GM21786 (cell line): ENCODE results near the gene SREBF2.
"Not testable (repeated sequence)": the region's sequence is repeated elsewhere in the genome, so short reads cannot be mapped to it uniquely, and the experiment has no call there.

Source experiments
- ATAC-seq: cut with Tn5 transposase; IDR thresholded peaks from one replicate; pipeline ENCODE4 v1.9.1; 2021; ENCODE audit not compliant: unreplicated experiment

SREBF2 gene

DNA sequence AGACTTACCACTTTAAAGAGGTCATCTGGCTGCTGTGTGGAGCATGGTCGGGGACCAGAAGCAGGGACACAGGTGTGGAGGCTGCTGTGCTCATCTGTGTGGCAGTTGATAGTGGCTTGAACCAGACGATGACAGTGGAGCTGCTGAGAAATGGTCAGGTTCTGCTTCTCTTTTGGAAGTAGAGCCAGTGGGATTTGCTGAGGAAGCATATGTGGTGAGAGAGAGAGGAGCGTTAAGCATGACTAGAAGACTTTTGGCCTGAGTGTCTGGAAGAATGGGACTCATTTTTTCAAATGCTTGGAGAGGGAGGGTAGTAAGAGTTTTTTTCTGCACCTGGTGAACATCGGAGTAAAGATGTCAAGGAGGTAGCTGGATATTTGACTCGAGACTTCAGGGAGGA lies 12.5 kb upstream of the SREBF2 start:
- no peak for ATAC-seq

- no peak for ATAC-seq
Observed at GRCh38 chr22:41821471-41822316, 11.2 kb upstream of the SREBF2 start.

DNA sequence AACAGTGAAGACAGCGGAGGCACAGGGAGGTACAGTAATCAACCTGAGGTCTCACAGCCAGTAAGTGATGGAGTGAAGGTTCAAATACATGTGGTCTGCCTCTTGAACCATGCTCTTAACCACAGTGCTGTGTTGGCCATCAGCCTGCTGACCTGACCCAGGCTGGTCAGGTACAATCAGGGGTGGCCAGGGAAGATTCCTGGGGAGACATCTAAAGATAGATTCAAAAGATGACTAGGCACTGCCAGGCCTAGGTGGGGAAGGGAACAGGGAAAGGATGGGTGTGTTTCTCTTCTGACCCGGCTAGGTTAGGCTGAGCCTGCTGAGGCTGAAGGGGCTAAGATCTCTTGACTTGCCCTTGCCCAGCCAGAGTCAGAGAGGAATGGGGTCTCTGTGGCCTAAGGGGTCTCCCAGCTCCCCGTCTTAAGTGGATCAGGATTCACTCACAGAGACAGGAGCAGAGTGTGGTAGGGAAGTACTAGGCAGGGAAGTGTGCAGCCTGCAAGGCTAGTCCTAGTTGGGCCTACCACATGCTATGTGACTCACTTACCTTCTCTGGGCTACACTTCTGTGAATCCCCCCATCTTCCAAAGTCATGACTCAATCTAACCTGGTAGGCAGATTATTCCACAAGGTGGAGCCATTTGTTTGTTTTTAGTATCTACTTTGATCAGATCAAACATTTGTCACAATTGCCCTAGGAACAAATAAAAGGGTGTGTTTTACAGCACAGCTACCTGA lies 10.4 kb upstream of the SREBF2 start:
- no peak for ATAC-seq

DNA sequence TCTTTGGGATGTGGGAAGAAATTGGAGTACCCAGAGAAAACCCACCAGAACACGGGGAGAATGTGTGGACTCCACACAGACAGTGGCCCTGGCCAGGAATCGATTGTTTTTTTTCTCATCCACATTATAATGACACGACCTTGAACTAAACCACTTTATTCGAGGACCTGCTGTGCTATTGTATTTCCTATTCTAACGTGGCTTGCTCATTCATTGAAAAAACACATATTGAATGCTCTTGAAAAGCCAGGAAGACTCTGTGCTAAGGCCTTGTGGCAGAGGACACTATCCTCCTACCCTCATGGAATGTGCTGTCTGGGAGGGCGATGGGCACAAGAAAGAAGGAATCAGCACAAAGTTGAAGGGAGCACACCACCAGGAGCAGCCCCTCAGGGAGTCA lies 9.1 kb upstream of the SREBF2 start:
- ATAC-seq, result no peak

- ATAC-seq, result no peak
Observed at GRCh38 chr22:41825376-41825775, 7.5 kb upstream of the SREBF2 start.

DNA sequence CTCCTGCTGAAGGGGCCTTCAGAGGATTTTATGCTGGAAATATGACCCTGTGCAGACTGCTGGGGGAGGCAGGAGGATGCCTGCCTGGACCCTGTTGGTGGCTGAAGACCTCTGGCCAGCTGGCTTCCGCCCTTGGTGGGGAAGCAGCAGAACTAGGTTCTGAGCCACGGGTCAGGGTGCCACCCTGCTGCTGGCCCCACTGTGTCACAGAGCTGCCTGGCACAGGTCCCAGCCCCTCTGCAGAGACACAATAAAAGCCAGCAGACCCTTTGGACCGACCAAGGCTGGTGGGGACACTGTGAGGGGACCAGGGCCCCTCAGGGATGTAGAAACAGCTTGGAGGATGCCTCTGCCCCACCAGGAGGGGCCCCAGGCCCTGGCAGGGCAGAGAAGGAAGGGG lies 6.9 kb upstream of the SREBF2 start:
- ATAC-seq, result no peak

DNA sequence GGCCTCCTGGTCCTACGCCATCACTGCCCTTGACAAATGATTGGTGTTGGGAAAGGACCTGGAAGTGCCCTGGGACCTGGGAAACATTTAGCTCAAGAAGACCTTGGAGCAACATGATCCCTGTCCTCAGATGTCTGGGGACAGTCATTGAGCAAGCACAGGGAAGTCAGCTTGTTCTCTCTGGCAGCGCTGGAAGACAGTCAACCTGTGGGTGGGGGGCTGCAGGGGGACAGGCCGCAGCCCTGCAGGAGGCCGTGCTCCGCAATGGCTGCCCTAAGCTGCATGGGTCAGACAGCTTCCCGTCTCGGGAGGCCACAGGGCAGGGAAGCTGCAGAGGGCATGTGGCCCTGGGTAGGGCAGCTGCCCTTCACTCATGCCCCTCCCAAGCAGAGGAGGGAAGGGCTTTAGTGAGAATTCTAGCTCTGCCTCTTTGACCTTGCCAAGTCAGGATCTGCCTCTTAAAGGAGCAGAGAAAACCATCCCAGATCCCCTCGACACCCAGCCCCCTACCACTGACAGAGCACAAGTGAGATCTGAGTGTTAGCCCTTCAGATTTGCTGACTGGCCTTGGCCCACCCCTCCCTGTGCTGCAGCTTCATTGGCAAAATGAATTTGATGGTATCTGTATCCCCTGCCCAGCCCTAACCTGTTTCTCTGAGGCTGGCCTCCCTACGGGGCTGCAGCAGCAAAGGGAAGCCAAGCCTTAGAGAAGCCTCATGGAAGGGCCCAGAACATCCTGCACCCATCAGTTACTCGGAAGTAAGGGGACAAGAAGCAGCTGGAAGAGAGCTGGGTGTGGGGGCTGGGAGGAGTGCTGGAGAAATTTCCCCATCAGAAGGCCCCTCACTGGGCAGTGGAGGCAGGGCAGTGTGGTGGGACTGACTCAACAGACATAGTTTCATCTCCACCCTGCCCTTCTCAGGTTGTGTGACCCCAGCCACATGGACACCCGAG lies 6.2 kb upstream of the SREBF2 start:
- ATAC-seq, result no peak

GRCh38 chr22:41827671-41828070 lies 5.2 kb upstream of the SREBF2 start:
- no peak for ATAC-seq

DNA sequence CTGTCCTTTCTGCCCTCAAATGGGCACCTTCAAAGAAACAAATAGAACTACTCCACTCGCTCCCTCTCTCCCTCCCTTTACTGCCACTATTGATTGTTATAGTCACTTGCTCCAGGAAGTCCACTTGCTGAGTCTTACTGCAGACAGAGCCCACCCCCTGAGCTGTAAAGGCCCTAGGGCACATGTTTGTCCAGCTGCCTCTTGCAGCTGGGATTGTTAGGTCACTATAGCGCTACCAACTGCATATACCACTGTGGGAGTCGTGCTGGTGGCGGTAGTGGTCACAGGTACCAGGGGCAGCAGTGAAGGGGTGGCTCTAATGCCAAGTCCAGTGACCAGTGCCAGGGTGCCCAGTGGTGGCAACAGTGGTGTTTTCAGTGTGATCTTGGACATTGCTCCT lies 4.4 kb upstream of the SREBF2 start:
- ATAC-seq, result no peak

DNA sequence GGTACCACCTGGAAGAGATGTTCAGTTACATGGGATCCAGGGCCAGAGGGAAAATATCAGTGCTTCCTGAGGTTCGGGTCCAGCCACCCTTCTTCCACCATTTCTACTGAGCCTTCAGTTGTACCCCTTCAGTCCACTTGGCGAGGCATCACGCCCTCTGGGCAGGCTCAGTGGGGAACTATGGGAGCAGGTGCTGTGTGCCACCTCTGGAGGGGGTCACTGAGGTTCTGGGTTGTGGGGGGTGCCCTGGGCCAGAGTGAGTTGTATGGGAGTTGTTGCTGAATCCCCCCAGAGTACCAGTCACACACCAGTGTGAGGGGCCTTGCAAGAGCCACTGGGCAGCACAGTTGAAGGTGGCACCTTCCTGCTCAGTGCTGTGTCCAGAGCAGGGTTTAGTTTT lies 2.7 kb upstream of the SREBF2 start:
- no peak for ATAC-seq

- ATAC-seq, result no peak
Observed at GRCh38 chr22:41831383-41831782, 1.5 kb upstream of the SREBF2 start.

DNA sequence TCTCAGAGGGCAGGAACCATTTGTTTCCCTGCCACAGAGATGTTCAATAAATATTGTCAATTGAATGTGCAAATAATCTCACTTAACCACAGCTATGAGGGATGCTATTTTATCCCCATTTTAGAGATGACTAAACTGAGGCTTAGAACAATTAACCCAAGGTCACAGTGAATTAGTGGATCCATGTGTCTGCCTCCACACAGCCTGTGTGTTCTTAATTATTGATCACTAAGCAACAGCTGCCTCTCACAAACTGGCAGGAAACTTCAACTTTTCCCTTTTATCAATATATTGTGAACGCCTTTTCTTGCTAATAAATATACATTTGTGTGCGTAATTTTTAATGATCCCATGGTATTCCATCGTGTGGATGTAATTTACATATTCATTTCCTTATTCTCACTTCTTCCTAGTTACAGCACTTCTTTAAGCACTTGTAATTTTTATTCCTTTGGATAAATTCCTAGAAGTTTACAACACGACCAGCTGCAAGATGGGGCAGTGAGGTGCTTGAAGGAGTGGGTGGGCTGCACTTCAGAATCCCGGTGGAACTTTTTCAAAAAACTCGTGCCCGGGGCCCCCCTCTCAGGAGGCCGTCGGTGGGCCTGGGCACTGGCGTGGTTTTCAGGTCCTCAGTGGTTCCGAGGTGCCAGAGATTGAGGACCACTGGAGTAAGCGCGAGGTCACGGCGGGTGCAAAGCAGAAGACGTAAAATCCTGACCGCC lies 915 bp upstream of the SREBF2 start:
- ATAC-seq, result no peak

- ATAC-seq, result no peak
Observed at GRCh38 chr22:41833369-41834004, 582 bp downstream of the SREBF2 start.

DNA sequence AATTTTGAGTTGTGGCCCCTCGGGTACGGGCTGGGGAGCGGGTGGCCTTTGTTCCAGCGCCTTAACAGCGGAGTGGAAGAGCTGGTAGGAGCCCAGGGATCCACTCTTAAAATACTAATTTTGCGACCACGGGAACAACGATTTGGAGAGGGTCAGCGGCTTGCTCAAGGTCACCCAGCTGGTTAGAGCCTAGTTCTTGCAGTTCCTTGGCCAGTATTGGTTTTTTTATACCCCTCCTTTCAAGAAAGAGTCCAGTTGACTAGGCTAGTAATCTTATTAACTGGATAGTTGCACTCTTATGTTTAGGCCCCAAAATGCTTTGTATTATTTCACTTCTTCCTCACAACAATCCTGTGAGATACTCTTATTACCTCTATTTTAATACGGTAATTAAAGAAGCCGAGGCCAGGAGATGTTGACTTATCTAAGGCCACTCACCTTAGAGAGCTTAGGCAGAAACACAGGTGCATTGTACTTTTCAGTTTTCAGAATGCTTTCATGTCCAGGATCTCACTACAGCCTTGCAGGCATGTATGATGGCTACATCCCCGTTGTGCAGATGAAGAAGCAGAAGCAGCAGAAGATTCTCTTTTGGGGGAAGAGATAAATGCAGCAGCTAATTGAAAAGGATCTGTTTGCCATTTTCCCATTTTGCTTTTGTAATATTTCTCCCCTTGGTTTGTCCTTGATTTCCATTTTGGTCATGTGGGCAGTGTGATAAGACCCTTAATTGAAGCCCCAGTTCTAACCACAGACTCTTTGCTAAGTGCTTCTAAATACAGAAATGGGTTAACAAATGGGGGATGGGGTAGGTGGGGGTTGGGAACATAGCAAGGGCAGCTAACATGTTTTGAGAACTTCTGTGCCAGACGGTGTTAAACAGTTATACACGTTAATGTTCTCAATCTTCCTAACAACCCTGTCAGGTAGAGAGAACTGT lies 1.4 kb downstream of the SREBF2 start:
- no peak for ATAC-seq

- ATAC-seq, result not testable (repeated sequence)
Observed at GRCh38 chr22:41835462-41835861, 2.6 kb downstream of the SREBF2 start.

DNA sequence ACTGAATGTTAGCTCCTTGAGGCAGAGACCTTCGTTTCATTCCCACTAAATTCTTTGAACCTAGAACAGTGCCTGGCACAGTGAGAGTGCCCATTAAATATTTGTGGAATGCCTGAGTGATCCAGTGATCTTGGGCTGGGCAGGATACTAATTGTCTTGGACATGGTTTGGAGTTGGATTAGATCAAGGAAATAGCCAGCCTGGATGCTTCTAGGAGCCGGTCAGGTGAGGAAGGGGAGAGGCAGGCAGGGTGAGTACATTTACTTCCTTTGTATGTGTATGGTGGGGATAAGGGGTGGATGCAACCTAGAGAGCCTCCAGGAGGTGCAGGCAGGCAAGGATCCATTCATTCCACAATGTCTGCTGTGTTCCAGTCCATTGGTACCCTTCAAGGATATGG lies 3.6 kb downstream of the SREBF2 start:
- ATAC-seq, result no peak

GRCh38 chr22:41838842-41839618 lies 6.1 kb downstream of the SREBF2 start:
- ATAC-seq, result no peak

DNA sequence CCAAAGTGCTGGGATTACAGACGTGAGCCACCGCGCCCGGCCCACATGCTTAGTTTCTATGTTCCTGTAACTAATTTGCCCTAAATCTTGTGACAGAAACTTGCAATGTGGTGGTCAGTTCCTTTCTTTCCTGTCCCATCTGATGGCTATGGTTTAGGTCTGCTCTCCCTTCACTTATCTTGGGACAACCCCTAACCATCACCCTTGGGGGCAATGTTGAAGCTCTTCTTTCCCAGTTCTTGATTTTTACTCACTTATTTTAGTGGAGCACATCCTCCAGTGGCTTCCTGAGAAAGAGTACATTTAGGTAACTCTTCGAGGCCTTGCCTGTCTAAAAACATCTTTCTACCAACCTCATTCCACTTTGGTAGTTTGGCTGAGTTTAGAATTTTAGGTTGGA lies 7.3 kb downstream of the SREBF2 start:
- ATAC-seq, result no peak
